Right lobe of liver (tissue), 4 donors: ENCODE results near the gene DRD5.

ENCODE experiments used
- CTCF ChIP-seq, 4 donors: fragments of 200-600 bp in 3 of 4; fragments of 450-650 bp in 1 of 4; IDR thresholded peaks; one replicate each; pipeline versions ENCODE4 v1.5.1 to v1.8.0; 2016 to 2022; ENCODE audit warnings: antibody characterized with exemption in 4 of 4, mild to moderate bottlenecking in 2 of 4
- POLR2A ChIP-seq: fragments of 450-650 bp; IDR thresholded peaks from one replicate; pipeline ENCODE4 v1.6.1; 2017; ENCODE audit warnings: antibody characterized with exemption, mild to moderate bottlenecking
- donor health status: DM: no; HTN: no; CAD: no.
- donor health status: DM: no; HTN: no; CAD: no.
- donor health status: DM: no; HTN: yes; CAD: no.

DNA sequence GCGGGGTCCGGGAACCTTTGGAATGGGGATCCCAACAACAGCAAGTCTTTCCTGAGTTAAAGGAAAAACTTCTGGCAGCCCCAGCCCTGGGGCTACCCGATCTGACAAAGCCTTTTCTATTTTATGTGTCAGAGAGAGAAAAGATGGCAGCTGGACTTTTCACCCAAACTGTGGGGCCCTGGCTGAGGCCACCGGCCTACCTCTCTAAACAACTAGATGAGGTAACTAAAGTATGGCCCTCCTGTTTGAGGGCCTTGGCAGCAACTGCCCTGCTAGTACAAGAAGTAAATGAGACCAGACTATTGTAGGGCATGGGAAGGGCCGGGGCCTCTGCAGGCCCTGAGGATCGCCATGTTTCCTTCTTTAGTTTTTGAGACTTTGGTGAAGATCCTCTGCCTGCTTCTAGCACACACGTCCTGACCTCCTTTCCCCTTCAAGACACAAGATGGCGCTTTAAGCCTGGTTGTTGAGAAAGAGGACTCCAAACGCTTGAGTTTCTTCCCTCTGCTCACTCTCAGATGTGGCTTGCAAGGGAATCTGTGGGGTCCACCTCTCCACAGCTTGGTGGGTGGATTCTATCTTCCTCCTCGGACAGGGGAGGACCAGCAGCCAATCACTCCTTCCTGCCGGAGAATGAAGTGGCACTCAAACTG is 18.5 kb upstream of the DRD5 start:
- TF ChIP-seq POLR2A = no peak
- peak; percentile 48 to 65 (median 58) for TF ChIP-seq CTCF (IDR thresholded peaks at IDR 0.05)
